OCI-LY7 (cell line): ENCODE data around the gene COPS6. TPM values are rescaled to one million over a fixed set of nuclear protein-coding genes. Genes with fewer than 3 reads are reported as not detected.

Experiments used
- BruUV-seq: library from RNA; stranded (reverse); fragments of 400-500 nt; replicated peaks from 2 replicates; lab custom pipeline; 2021; lab: Mats Ljungman, UMichigan
- CTCF ChIA-PET: fragments of 300-600 bp; sonication (Branson Sonifier 250); formaldehyde crosslinking; loops from one replicate; lab custom pipeline; 2022; ENCODE audit warnings: antibody characterized with exemption; ENCODE audit not compliant: unreplicated experiment; lab: Charles Lee
- POLR2A ChIA-PET: fragments of 300-600 bp; sonication (Branson Sonifier 250); formaldehyde crosslinking; loops from one replicate; lab custom pipeline; 2022; ENCODE audit warnings: antibody characterized with exemption; lab: Charles Lee
- DNase-seq: peaks from one replicate; pipeline ENCODE4 v3.0.0-alpha.2; 2015; ENCODE audit warnings: low spot score
- H2AFZ ChIP-seq: fragments of 200-600 bp; sonication (generic), shearing (Covaris generic); 2 replicates; pipeline ENCODE4 v1.6.1; 2014; ENCODE audit warnings: mild to moderate bottlenecking, antibody characterized with exemption, low read length, moderate library complexity
- H3K27ac ChIP-seq: fragments of 200-600 bp; sonication (generic); 2 replicates; pipeline ENCODE4 v1.5.1; 2014; ENCODE audit warnings: mixed run types, low read depth, mild to moderate bottlenecking, moderate library complexity, low read length, inconsistent platforms; ENCODE audit not compliant: poor library complexity, severe bottlenecking
- H3K36me3 ChIP-seq: fragments of 200-600 bp; sonication (generic); 2 replicates; pipeline ENCODE4 v1.6.1; 2014; ENCODE audit warnings: mild to moderate bottlenecking, antibody characterized with exemption, low read length, moderate library complexity, mixed read lengths; ENCODE audit not compliant: insufficient read depth
- H3K4me1 ChIP-seq: fragments of 200-600 bp; sonication (generic); 2 replicates; pipeline ENCODE4 v1.5.1; 2014; ENCODE audit warnings: mild to moderate bottlenecking, low read length; ENCODE audit not compliant: insufficient read depth, poor library complexity, severe bottlenecking
- H3K4me2 ChIP-seq: fragments of 200-600 bp; sonication (generic); 2 replicates; pipeline ENCODE4 v1.6.1; 2014; ENCODE audit warnings: mild to moderate bottlenecking, low read length
- H3K4me3 ChIP-seq: fragments of 200-600 bp; sonication (generic); 2 replicates; pipeline ENCODE4 v1.5.1; 2014; ENCODE audit warnings: mild to moderate bottlenecking, low read depth, low read length; ENCODE audit not compliant: poor library complexity, severe bottlenecking
- H3K79me2 ChIP-seq: fragments of 200-600 bp; sonication (generic); 2 replicates; pipeline ENCODE4 v1.6.1; 2016; ENCODE audit warnings: low read depth, mild to moderate bottlenecking, low read length, moderate library complexity, mixed read lengths; ENCODE audit not compliant: insufficient read depth
- H3K9me2 ChIP-seq: fragments of 200-600 bp; sonication (generic); 2 replicates; pipeline ENCODE4 v1.6.1; 2016; ENCODE audit warnings: mild to moderate bottlenecking, low read length, mixed read lengths; ENCODE audit not compliant: insufficient read depth
- H3K9me3 ChIP-seq: fragments of 200-600 bp; sonication (generic); 2 replicates; pipeline ENCODE4 v1.6.1; 2014; ENCODE audit warnings: mild to moderate bottlenecking, mixed run types, low read length, mixed read lengths
- H4K20me1 ChIP-seq: fragments of 200-600 bp; sonication (generic); 2 replicates; pipeline ENCODE4 v1.6.1; 2014; ENCODE audit warnings: mild to moderate bottlenecking, antibody characterized with exemption, low read length, moderate library complexity, mixed read lengths; ENCODE audit not compliant: insufficient read depth
- EZH2phosphoT487 ChIP-seq: fragments of 200-600 bp; sonication (generic); IDR thresholded peaks from 2 replicates; pipeline ENCODE4 v1.6.1; 2018; ENCODE audit warnings: low read depth, borderline replicate concordance, mild to moderate bottlenecking, mixed run types, antibody characterized with exemption, low read length, moderate library complexity, mixed read lengths
- intact Hi-C: fragments of 100-400 bp; cut with micrococcal nuclease; formaldehyde crosslinking; loops from one replicate; pipeline ENCODE4 v1.10.0; 2022; ENCODE audit not compliant: unreplicated experiment
- total RNA-seq, 2 experiments: library from RNA; depleted of rRNA in 1 of 2; stranded (reverse); fragments of >200 nt in 1 of 2; shearing (Covaris generic) in 1 of 2; gene quantifications; 2 replicates each; pipeline ENCODE4 v1.2.3, GENCODE V29; 2014 to 2022
- TF ChIP-seq, protein P1 (sequence below): fragments of 200-600 bp; sonication (generic); conservative IDR thresholded peaks from 2 replicates; pipeline ENCODE4 v1.5.1; 2014; ENCODE audit warnings: mild to moderate bottlenecking, antibody characterized with exemption, low read length, moderate library complexity, mixed read lengths

COPS6 gene
- total RNA-seq, 2 experiments from 2014 or later = 57.6 to 96.0 TPM

DNA sequence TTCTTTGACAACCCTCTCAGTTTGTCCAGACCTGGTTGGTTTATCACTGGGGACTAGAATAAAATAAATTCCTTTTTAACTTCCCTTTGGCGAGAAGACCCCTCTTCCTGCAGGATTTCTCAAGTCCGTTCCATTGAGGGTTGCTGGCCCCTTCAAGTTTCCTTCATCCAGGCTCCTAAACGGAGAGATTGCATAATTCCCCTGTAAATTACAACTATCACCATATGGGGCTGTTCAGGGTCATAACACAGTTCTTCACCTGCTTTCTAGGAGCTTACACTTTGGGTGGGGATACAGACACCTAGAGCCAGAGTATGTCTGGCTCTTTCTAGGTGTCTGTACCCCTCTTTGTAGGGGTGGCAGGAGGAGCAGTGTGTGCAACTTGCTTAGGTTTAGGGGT is 3.3 kb upstream of the COPS6 start:
- H3K4me1 ChIP-seq = peaks cover 40% of the 10 kb centered on the region
- CTCF ChIA-PET = no interaction called here
- DNase-seq = no peak
- H3K4me2 ChIP-seq = no peak overlapping the region
- BruUV-seq = no TSS peak
- intact Hi-C loops = loop anchor here (10.0 kb wide), 1 partner anchor 799 kb away; the partner anchor contains the start of gene UFSP1
- no peaks in the 10 kb centered on the region for H4K20me1 ChIP-seq
- H2AFZ ChIP-seq = no peak overlapping the region
- TF ChIP-seq, protein P1, sequence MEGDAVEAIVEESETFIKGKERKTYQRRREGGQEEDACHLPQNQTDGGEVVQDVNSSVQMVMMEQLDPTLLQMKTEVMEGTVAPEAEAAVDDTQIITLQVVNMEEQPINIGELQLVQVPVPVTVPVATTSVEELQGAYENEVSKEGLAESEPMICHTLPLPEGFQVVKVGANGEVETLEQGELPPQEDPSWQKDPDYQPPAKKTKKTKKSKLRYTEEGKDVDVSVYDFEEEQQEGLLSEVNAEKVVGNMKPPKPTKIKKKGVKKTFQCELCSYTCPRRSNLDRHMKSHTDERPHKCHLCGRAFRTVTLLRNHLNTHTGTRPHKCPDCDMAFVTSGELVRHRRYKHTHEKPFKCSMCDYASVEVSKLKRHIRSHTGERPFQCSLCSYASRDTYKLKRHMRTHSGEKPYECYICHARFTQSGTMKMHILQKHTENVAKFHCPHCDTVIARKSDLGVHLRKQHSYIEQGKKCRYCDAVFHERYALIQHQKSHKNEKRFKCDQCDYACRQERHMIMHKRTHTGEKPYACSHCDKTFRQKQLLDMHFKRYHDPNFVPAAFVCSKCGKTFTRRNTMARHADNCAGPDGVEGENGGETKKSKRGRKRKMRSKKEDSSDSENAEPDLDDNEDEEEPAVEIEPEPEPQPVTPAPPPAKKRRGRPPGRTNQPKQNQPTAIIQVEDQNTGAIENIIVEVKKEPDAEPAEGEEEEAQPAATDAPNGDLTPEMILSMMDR = no peak
- TF ChIP-seq EZH2phosphoT487 = no peak
- H3K79me2 ChIP-seq = peaks cover 12% of the 10 kb centered on the region; the same call in 1 of the 2 replicates
- H3K27ac ChIP-seq = no peak overlapping the region
- H3K4me3 ChIP-seq = no peak overlapping the region
- POLR2A ChIA-PET = no interaction called here
- no peaks in the 10 kb centered on the region for H3K9me2 ChIP-seq
- H3K36me3 ChIP-seq = peaks cover 3% of the 10 kb centered on the region; the same call in 1 of the 2 replicates
- H3K9me3 ChIP-seq = no peaks in the 10 kb centered on the region

- POLR2A ChIA-PET = interaction anchor here (0.9 kb wide), 1 partner anchor 33 kb away, joined by 3 read pairs; no protein-coding TSS in a partner anchor
- H3K4me2 ChIP-seq = no peak overlapping the region
- no peak overlapping the region for H2AFZ ChIP-seq
Observed at GRCh38 chr7:100087055-100087750, 1.6 kb upstream of the COPS6 start.

More at GRCh38 chr7:100087055-100087750, 1.6 kb upstream of the COPS6 start:
- no TSS peak for BruUV-seq
- no peak for DNase-seq
- Histone ChIP-seq H3K27ac (no peak overlapping the region), H3K79me2 (peaks cover 6% of the 10 kb centered on the region; the same call in 1 of the 2 replicates), H4K20me1 (no peaks in the 10 kb centered on the region), H3K4me1 (peaks cover 39% of the 10 kb centered on the region), H3K9me3 (no peaks in the 10 kb centered on the region), H3K36me3 (peaks cover 20% of the 10 kb centered on the region), H3K9me2 (no peaks in the 10 kb centered on the region), H3K4me3 (no peak overlapping the region)
- intact Hi-C loops = loop anchor here (10.0 kb wide), 1 partner anchor 798 kb away; the partner anchor contains the start of gene UFSP1
- TF ChIP-seq, protein P1 = no peak
- TF ChIP-seq EZH2phosphoT487 = no peak
- CTCF ChIA-PET = no interaction called here
